ENCODE measurements around the gene SORL1-AS1.

SORL1-AS1 gene

GRCh38 chr11:121479698-121480238 lies 27.0 kb upstream of the SORL1-AS1 start:
- peaks cover 17 to 70% of the 10 kb centered on the region in 2 experiments for H3K27me3 ChIP-seq (ENCODE audit: control insufficient read depth in 1 of 2, insufficient read depth in 1 of 2, low read length in 2 of 2)
- no peak overlapping the region for H3K23ac ChIP-seq (ENCODE audit: low read length in 2 of 2)
- no peak overlapping the region for H2BK5ac ChIP-seq (ENCODE audit: low read depth, low read length, poor library complexity, severe bottlenecking)
- H3K4me3 ChIP-seq (ENCODE audit: insufficient read depth in 1 of 2, low read depth in 1 of 2, low read length in 2 of 2), result no peak overlapping the region
- WGBS, result 90% methylated on average over 6 of the region's 7 CpGs
- H2AK5ac ChIP-seq (ENCODE audit: low read length, severe bottlenecking), result no peak overlapping the region
- peak overlapping the region; percentile 36 for H2BK15ac ChIP-seq (ENCODE audit: low read depth, poor library complexity, severe bottlenecking)
- DNase-seq, result no peak
- H4K91ac ChIP-seq (ENCODE audit: low read length), result no peak overlapping the region
- no peak overlapping the region for H2BK120ac ChIP-seq (ENCODE audit: low read depth, low read length)
- peaks cover 4% of the 10 kb centered on the region for H3K4me1 ChIP-seq (ENCODE audit: control insufficient read depth, insufficient read depth, low read depth, low read length)
- H3K9me3 ChIP-seq (ENCODE audit: control insufficient read depth, low read length), result no peaks in the 10 kb centered on the region
- H3K27ac ChIP-seq (ENCODE audit: low read length, poor library complexity, severe bottlenecking), result no peak overlapping the region
- no peak overlapping the region for H4K8ac ChIP-seq (ENCODE audit: low read length)
- no peak overlapping the region for H2BK12ac ChIP-seq (ENCODE audit: low read length in 2 of 2)
- no peak overlapping the region for H3K18ac ChIP-seq (ENCODE audit: low read depth in 1 of 2, low read length in 2 of 2)
- no peak overlapping the region for H2AFZ ChIP-seq (ENCODE audit: low read depth, low read length)
- no peak overlapping the region for H3K4ac ChIP-seq (ENCODE audit: low read depth in 1 of 2, low read length in 2 of 2)
- peaks cover 0 to 4% of the 10 kb centered on the region in 2 experiments for H3K36me3 ChIP-seq (ENCODE audit: control insufficient read depth in 1 of 2, insufficient read depth in 2 of 2, low read depth in 1 of 2, low read length in 2 of 2)
- H3K14ac ChIP-seq (ENCODE audit: low read length in 2 of 2), result no peak overlapping the region
- H3K79me1 ChIP-seq (replicated peaks; ENCODE audit: low read length, poor library complexity, severe bottlenecking), result no peaks in the 10 kb centered on the region
- no peak overlapping the region for H3K9ac ChIP-seq (ENCODE audit: low read length)
- H3K4me2 ChIP-seq (ENCODE audit: low read length, poor library complexity, severe bottlenecking), result no peak overlapping the region

GRCh38 chr11:121478895-121479697 lies 26.3 kb upstream of the SORL1-AS1 start:
- Histone ChIP-seq H3K23ac (ENCODE audit: low read length in 2 of 2) (no peak overlapping the region), H3K27me3 (ENCODE audit: control insufficient read depth in 1 of 2, insufficient read depth in 1 of 2, low read length in 2 of 2) (peaks cover 17 to 66% of the 10 kb centered on the region in 2 experiments), H3K4me2 (ENCODE audit: low read length, poor library complexity, severe bottlenecking) (no peak overlapping the region), H4K8ac (ENCODE audit: low read length) (no peak overlapping the region), H2AFZ (ENCODE audit: low read depth, low read length) (no peak overlapping the region), H3K79me1 (replicated peaks; ENCODE audit: low read length, poor library complexity, severe bottlenecking) (no peaks in the 10 kb centered on the region), H2BK5ac (ENCODE audit: low read depth, low read length, poor library complexity, severe bottlenecking) (no peak overlapping the region), H3K9me3 (ENCODE audit: control insufficient read depth, low read length) (no peaks in the 10 kb centered on the region), H4K91ac (ENCODE audit: low read length) (peak overlapping the region; percentile 14), H2BK12ac (ENCODE audit: low read length in 2 of 2) (no peak overlapping the region), H3K36me3 (ENCODE audit: control insufficient read depth in 1 of 2, insufficient read depth in 2 of 2, low read depth in 1 of 2, low read length in 2 of 2) (peaks cover 0 to 4% of the 10 kb centered on the region in 2 experiments), H3K4ac (ENCODE audit: low read depth in 1 of 2, low read length in 2 of 2) (no peak overlapping the region), H3K14ac (ENCODE audit: low read length in 2 of 2) (peak overlapping the region in 1 of 2 experiments; percentile 83), H3K4me1 (ENCODE audit: control insufficient read depth, insufficient read depth, low read depth, low read length) (peaks cover 4% of the 10 kb centered on the region), H3K27ac (ENCODE audit: low read length, poor library complexity, severe bottlenecking) (no peak overlapping the region), H3K4me3 (ENCODE audit: insufficient read depth in 1 of 2, low read depth in 1 of 2, low read length in 2 of 2) (no peak overlapping the region), H3K18ac (ENCODE audit: low read depth in 1 of 2, low read length in 2 of 2) (no peak overlapping the region), H2AK5ac (ENCODE audit: low read length, severe bottlenecking) (no peak overlapping the region), H3K9ac (ENCODE audit: low read length) (no peak overlapping the region), H2BK120ac (ENCODE audit: low read depth, low read length) (no peak overlapping the region), H2BK15ac (ENCODE audit: low read depth, poor library complexity, severe bottlenecking) (no peak overlapping the region)
- WGBS, result 70% methylated on average over 25 of the region's 25 CpGs
- DNase-seq, result no peak

DNA sequence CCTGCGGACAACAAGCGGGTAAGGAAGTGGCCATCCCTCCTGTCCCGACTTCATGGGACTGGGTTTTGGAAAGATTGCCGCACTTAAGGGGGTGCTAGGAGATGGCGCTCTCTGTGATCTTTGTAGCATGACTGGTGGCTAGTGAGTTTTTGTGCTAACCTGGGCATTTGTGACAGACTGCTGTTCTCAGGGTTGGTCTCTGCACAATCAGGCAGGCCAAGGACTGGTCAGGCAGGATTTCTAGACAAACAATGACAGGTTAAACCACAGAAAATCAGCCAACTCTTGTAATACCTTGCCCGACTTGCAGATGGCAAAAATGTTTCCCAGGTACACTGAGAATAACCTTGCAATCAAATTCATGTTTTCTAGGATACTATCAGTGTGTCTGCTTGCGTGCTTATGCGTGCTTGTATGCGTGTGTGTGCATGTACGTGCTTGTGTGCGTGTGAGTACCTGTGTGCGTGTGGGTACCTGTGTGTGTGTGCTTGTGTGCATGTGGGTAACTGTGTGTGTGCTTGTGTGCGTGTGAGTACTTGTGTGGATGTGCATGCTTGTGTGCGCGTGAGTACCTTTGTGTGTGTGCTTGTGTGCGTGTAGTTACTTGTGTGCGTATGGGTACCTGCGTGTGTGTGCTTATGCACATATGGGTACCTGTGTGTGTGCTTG lies 25.6 kb upstream of the SORL1-AS1 start:
- H2BK15ac ChIP-seq (ENCODE audit: low read depth, poor library complexity, severe bottlenecking), result no peak overlapping the region
- H3K4me2 ChIP-seq (ENCODE audit: low read length, poor library complexity, severe bottlenecking), result no peak overlapping the region
- no peaks in the 10 kb centered on the region for H3K9me3 ChIP-seq (ENCODE audit: control insufficient read depth, low read length)
- peak overlapping the region in 1 of 2 experiments; percentile 83 for H3K14ac ChIP-seq (ENCODE audit: low read length in 2 of 2)
- peak overlapping the region in 1 of 2 experiments; percentile 53 for H3K23ac ChIP-seq (ENCODE audit: low read length in 2 of 2)
- no peak overlapping the region for H3K4ac ChIP-seq (ENCODE audit: low read depth in 1 of 2, low read length in 2 of 2)
- DNase-seq, result no peak
- no peak overlapping the region for H3K27ac ChIP-seq (ENCODE audit: low read length, poor library complexity, severe bottlenecking)
- peaks cover 17 to 61% of the 10 kb centered on the region in 2 experiments for H3K27me3 ChIP-seq (ENCODE audit: control insufficient read depth in 1 of 2, insufficient read depth in 1 of 2, low read length in 2 of 2)
- WGBS, result 97% methylated on average over 18 of the region's 18 CpGs
- H2BK5ac ChIP-seq (ENCODE audit: low read depth, low read length, poor library complexity, severe bottlenecking), result no peak overlapping the region
- H2AK5ac ChIP-seq (ENCODE audit: low read length, severe bottlenecking), result no peak overlapping the region
- H2BK12ac ChIP-seq (ENCODE audit: low read length in 2 of 2), result no peak overlapping the region
- H3K79me1 ChIP-seq (replicated peaks; ENCODE audit: low read length, poor library complexity, severe bottlenecking), result no peaks in the 10 kb centered on the region
- peaks cover 0 to 4% of the 10 kb centered on the region in 2 experiments for H3K36me3 ChIP-seq (ENCODE audit: control insufficient read depth in 1 of 2, insufficient read depth in 2 of 2, low read depth in 1 of 2, low read length in 2 of 2)
- H4K91ac ChIP-seq (ENCODE audit: low read length), result peak overlapping the region; percentile 14
- peaks cover 4% of the 10 kb centered on the region for H3K4me1 ChIP-seq (ENCODE audit: control insufficient read depth, insufficient read depth, low read depth, low read length)
- H2BK120ac ChIP-seq (ENCODE audit: low read depth, low read length), result no peak overlapping the region
- H3K9ac ChIP-seq (ENCODE audit: low read length), result no peak overlapping the region
- H2AFZ ChIP-seq (ENCODE audit: low read depth, low read length), result no peak overlapping the region
- no peak overlapping the region for H3K4me3 ChIP-seq (ENCODE audit: insufficient read depth in 1 of 2, low read depth in 1 of 2, low read length in 2 of 2)
- no peak overlapping the region for H3K18ac ChIP-seq (ENCODE audit: low read depth in 1 of 2, low read length in 2 of 2)
- no peak overlapping the region for H4K8ac ChIP-seq (ENCODE audit: low read length)
